WTC11 (cell line): ENCODE data around the gene LEFTY2. TPM values are rescaled to one million over a fixed set of nuclear protein-coding genes. Genes with fewer than 3 reads are reported as not detected.

ENCODE experiments used
- ETV6 ChIP-seq: sonication (generic); formaldehyde crosslinking; IDR thresholded peaks from 2 replicates; pipeline ENCODE4 v1.8.1; 2022; ENCODE audit warnings: mild to moderate bottlenecking, missing genetic modification reagents
- HMGA2 ChIP-seq: fragments of 250-450 bp; sonication (Bioruptor Pico); IDR thresholded peaks from 2 replicates; pipeline ENCODE4 v1.4.0; 2021; ENCODE audit warnings: mild to moderate bottlenecking, moderate library complexity
- SP1 ChIP-seq: sonication (generic); formaldehyde crosslinking; conservative IDR thresholded peaks from 2 replicates; pipeline ENCODE4 v1.8.1; 2022; ENCODE audit warnings: missing genetic modification reagents
- STAT6 ChIP-seq: sonication (generic); formaldehyde crosslinking; conservative IDR thresholded peaks from 2 replicates; pipeline ENCODE4 v1.8.1; 2023; ENCODE audit warnings: mild to moderate bottlenecking, low read depth, missing genetic modification reagents, moderate library complexity
- ZNF219 ChIP-seq: sonication (generic); formaldehyde crosslinking; IDR thresholded peaks from 2 replicates; pipeline ENCODE4 v1.8.0; 2023; ENCODE audit warnings: missing genetic modification reagents, mild to moderate bottlenecking, borderline replicate concordance
- microRNA-seq: library from miRNA; unstranded; fragments of <30 nt; microRNA quantifications from one replicate; pipeline ENCODE4 v1.2.0, GENCODE V29; 2022; ENCODE audit warnings: borderline number of aligned reads
- total RNA-seq: library from RNA; stranded (reverse); gene quantifications from 3 replicates; pipeline ENCODE4 v1.2.3, GENCODE V29; 2021
- TF ChIP-seq, protein P1 (sequence below): fragments of 250-450 bp; sonication (Bioruptor Pico); IDR thresholded peaks from 2 replicates; pipeline ENCODE4 v1.9.0; 2021; ENCODE audit warnings: mild to moderate bottlenecking

LEFTY2 gene
- total RNA-seq, 1 experiment from 2014 or later: 15.5 TPM

- TF ChIP-seq, protein P1, sequence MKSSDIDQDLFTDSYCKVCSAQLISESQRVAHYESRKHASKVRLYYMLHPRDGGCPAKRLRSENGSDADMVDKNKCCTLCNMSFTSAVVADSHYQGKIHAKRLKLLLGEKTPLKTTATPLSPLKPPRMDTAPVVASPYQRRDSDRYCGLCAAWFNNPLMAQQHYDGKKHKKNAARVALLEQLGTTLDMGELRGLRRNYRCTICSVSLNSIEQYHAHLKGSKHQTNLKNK (CRISPR knock-in tag): no peak
- no peak for TF ChIP-seq STAT6
- TF ChIP-seq HMGA2 (CRISPR knock-in tag): no peak
- no peak for TF ChIP-seq SP1
- TF ChIP-seq ETV6 (CRISPR knock-in tag): no peak
- no peak for TF ChIP-seq ZNF219
Measured at GRCh38 chr1:225887030-225887314, 54.0 kb downstream of the LEFTY2 start (continued).

Small RNA genes lying within 50 kb of the gene (microRNA-seq; reads per million reads assigned to microRNA genes)
- 2.8 reads per million for gene MIR6741

Other genes with a start within 250 kb of the LEFTY2 start
- 374 to 395 TPM (median 375 TPM) in 3 replicates for gene SRP9, start 163.4 kb downstream of the LEFTY2 start, total RNA-seq
- gene EPHX1, start 131.1 kb downstream of the LEFTY2 start, total RNA-seq: 60.9 to 66.2 TPM (median 64.4 TPM) in 3 replicates
- gene TMEM63A, start 58.8 kb downstream of the LEFTY2 start, total RNA-seq: 61.1 to 91.7 TPM (median 69.3 TPM) in 3 replicates
- gene LEFTY1, start 52.1 kb downstream of the LEFTY2 start, total RNA-seq: 47.0 to 52.9 TPM (median 49.0 TPM) in 3 replicates
- 81.5 to 90.3 TPM (median 86.0 TPM) in 3 replicates for gene PYCR2, start 17.0 kb downstream of the LEFTY2 start, total RNA-seq
- 13.5 to 17.2 TPM (median 14.6 TPM) in 3 replicates for gene SDE2, start 58.1 kb upstream of the LEFTY2 start, total RNA-seq
- 894 to 987 TPM (median 963 TPM) in 3 replicates for gene H3-3A, start 121.5 kb upstream of the LEFTY2 start, total RNA-seq
- gene ACBD3, start 245.5 kb upstream of the LEFTY2 start, total RNA-seq: 30.5 to 38.9 TPM (median 31.1 TPM) in 3 replicates